PFSK-1 (cell line): ENCODE measurements around the gene ADCY1.

Experiments used
- FOXP2 ChIP-seq: optimal IDR thresholded peaks from 2 replicates; pipeline ENCODE3; 2011; ENCODE audit warnings: borderline replicate concordance, control low read depth, inconsistent platforms; ENCODE audit not compliant: insufficient read depth; ENCODE audit errors: extremely low read length, extremely low read depth
- POLR2AphosphoS5 ChIP-seq: IDR thresholded peaks from 2 replicates; pipeline ENCODE4 v1.6.1; 2012; ENCODE audit warnings: low read depth, mild to moderate bottlenecking, control low read depth, low read length, moderate library complexity
- SIN3A ChIP-seq: IDR thresholded peaks from 2 replicates; pipeline ENCODE4 v1.6.1; 2012; ENCODE audit warnings: mild to moderate bottlenecking, low read length, moderate library complexity, borderline replicate concordance; ENCODE audit not compliant: insufficient read depth
- TAF1 ChIP-seq: IDR thresholded peaks from 2 replicates; pipeline ENCODE4 v1.6.1; 2012; ENCODE audit warnings: low read length, control low read depth, borderline replicate concordance; ENCODE audit not compliant: insufficient read depth
- TF ChIP-seq, protein P1 (sequence below), 2 experiments: IDR thresholded peaks; 2 replicates each; pipeline versions ENCODE4 v1.6.1 to v1.8.0; 2011 to 2012; ENCODE audit warnings: low read depth in 2 of 2, low read length in 2 of 2, control low read depth in 1 of 2, inconsistent platforms in 1 of 2, mild to moderate bottlenecking in 1 of 2, moderate library complexity in 1 of 2; ENCODE audit not compliant: insufficient read depth in 1 of 2

ADCY1 gene

DNA sequence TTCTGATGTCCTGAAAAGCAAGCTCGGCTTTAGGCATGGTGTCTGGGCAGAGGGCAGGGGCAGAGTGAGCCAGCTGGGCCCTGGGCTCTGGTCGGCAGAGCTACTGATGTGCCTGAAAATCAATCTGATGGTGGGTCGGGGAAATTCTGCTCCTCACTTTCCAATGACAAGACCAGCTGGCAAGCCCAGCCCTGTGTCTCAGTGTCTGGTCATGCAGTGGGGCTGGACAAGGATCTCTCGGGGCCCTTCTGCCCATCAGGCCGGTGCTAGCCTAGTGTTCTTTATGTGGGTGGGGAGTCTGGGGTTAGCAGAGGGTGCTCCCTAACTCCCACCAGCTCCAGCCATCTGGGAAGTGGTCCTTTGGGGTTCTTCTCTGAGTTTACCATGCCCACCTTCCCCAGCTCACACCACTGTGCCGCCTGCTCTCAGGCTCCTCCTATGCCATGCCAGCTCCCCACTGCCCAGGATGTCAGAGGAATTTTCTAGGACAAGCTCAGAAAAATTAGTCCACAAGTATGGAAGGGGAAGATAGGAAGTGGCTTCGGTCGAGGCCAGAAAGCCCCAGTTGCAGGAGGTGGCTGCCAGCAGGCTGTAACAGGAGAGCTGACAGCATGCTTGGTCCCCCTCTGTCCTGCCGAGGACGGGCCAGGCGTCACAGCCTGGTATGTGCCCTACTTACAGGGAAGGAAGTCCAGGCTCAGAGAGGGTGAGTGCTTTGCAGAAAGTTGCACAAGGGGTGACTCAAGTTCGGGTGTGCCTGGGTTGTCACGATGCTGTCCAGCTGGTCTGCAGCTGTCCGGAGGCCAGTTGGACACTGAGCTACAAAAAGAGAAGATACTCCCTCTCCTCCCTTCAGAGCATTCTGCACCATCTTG lies 135.2 kb downstream of the ADCY1 start:
- TF ChIP-seq SIN3A (no peak), POLR2AphosphoS5 (no peak), FOXP2 (no peak), TAF1 (no peak)
- TF ChIP-seq, protein P1, sequence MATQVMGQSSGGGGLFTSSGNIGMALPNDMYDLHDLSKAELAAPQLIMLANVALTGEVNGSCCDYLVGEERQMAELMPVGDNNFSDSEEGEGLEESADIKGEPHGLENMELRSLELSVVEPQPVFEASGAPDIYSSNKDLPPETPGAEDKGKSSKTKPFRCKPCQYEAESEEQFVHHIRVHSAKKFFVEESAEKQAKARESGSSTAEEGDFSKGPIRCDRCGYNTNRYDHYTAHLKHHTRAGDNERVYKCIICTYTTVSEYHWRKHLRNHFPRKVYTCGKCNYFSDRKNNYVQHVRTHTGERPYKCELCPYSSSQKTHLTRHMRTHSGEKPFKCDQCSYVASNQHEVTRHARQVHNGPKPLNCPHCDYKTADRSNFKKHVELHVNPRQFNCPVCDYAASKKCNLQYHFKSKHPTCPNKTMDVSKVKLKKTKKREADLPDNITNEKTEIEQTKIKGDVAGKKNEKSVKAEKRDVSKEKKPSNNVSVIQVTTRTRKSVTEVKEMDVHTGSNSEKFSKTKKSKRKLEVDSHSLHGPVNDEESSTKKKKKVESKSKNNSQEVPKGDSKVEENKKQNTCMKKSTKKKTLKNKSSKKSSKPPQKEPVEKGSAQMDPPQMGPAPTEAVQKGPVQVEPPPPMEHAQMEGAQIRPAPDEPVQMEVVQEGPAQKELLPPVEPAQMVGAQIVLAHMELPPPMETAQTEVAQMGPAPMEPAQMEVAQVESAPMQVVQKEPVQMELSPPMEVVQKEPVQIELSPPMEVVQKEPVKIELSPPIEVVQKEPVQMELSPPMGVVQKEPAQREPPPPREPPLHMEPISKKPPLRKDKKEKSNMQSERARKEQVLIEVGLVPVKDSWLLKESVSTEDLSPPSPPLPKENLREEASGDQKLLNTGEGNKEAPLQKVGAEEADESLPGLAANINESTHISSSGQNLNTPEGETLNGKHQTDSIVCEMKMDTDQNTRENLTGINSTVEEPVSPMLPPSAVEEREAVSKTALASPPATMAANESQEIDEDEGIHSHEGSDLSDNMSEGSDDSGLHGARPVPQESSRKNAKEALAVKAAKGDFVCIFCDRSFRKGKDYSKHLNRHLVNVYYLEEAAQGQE (IDR thresholded peaks at IDR 0.05; ENCODE audit: insufficient read depth in 1 of 2, low read depth in 2 of 2, low read length in 2 of 2) = no peak

DNA sequence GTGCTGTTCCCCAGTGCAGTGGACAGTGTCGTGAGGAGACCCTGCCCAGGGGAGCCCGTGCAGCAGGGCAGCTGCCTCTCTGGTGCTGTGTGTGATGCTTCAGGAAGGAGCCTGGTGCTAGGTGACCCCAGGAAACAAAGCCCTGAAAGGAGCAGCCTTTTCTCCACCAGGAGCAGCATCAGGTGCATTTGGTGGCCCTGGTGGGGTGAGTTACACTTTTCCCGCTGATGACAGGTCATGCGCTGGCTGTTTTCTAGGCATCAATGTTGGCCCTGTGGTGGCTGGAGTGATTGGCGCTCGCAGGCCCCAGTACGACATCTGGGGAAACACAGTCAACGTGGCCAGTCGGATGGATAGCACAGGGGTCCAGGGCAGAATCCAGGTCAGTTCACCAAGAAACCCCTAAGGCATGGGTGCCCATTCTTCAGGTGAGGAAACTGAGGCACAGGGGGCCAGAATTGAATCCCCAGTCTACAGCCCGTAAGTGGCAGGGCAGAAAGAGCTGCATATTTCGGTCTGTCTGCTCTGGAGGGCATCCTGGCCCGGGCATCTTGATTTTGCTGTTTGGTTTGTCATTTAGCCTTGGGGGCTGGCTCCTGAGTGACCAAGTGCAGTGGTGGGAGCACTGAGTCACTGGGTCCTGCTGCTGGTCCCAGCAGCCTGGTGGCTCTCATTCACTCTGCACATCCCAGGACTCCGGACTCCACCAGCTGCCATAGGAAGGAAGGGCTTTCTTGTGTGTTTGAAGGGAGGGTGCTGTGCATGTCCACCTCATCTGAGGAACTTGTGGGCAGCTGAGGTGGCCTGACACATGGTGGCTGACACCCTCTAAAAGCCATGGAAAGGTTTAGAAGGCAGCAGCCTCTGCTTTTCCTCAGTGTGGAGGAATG lies 136.3 kb downstream of the ADCY1 start:
- no peak for TF ChIP-seq TAF1
- no peak for TF ChIP-seq FOXP2
- TF ChIP-seq POLR2AphosphoS5 = no peak
- TF ChIP-seq SIN3A = no peak
- TF ChIP-seq, protein P1 (IDR thresholded peaks at IDR 0.05; ENCODE audit: insufficient read depth in 1 of 2, low read depth in 2 of 2, low read length in 2 of 2) = no peak

DNA sequence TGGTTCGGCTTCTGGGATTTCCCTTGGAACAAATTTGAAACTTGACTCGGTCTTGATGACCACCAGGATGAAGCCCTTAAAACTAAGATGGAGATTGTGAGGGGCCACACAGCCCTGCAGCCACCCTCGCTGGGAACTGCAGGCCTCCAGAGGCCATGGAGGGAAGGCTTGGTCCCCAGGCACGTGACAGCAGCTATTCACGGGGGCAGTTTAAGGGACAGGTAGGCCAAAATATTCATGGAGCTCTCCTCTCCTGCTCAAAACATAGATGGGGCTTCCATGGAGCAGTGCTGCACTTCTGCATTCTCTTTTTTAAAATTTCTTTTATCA lies 137.0 kb downstream of the ADCY1 start:
- TF ChIP-seq, protein P1 (IDR thresholded peaks at IDR 0.05; ENCODE audit: insufficient read depth in 1 of 2, low read depth in 2 of 2, low read length in 2 of 2) = no peak
- no peak for TF ChIP-seq POLR2AphosphoS5
- TF ChIP-seq TAF1 = no peak
- TF ChIP-seq SIN3A = no peak
- no peak for TF ChIP-seq FOXP2

DNA sequence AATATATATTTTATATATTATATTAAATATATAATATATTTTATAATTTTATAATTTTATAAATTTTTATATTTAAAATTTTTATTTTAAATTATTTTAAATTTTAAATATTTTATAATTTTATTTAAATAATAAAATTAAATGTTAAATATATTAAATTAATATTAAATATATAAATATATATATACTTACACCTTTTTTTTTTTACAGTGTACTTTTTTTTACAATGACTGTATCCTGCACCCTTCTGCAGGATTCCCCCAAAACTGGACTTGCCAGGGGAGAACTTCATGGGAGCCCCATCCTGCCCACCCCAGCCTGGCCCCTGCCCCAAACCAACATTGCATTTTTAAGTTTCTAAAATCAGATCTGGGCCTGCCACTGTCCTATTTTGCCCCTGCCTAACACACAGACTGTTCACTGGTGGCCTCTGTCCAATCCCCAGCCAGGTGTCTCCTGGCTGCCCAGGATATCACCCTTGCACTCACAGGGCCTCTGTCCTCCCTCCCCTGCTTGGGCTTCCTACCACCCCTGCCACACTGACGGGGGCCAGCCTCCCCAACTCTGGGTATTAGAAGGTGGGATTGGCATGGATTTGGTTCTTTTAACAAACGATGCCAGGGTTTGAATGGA lies 138.0 kb downstream of the ADCY1 start:
- TF ChIP-seq POLR2AphosphoS5 (no peak), FOXP2 (no peak), TAF1 (no peak), SIN3A (no peak)
- TF ChIP-seq, protein P1 (IDR thresholded peaks at IDR 0.05; ENCODE audit: insufficient read depth in 1 of 2, low read depth in 2 of 2, low read length in 2 of 2) = no peak
